ENCODE results near the gene UMAD1. TPM values are rescaled to one million over a fixed set of nuclear protein-coding genes. Genes with fewer than 3 reads are reported as not detected.

UMAD1 gene
- total and polyA plus RNA-seq, 2 of the 13 experiments (the other 11 are each of a cell fraction or from before 2014, with no cell fraction given), result 16.8 to 17.6 TPM

GRCh38 chr7:7640221-7641128 is at the start of gene UMAD1 (continued):
- TF ChIP-seq SKIL (CRISPR knock-in tag; IDR thresholded peaks at IDR 0.05; ENCODE audit: borderline replicate concordance) (no peak), RBAK (CRISPR knock-in tag; IDR thresholded peaks at IDR 0.05) (no peak), ZNF558 (CRISPR knock-in tag; IDR thresholded peaks at IDR 0.05; ENCODE audit: borderline replicate concordance) (peak; percentile 47; the same call in 1 of the 2 replicates), NR0B2 (CRISPR knock-in tag; IDR thresholded peaks at IDR 0.05) (0 out of 2 replicates have a peak, but pooled peaks have one; percentile 34), SNAPC5 (CRISPR knock-in tag; IDR thresholded peaks at IDR 0.05; ENCODE audit: borderline replicate concordance) (peak; percentile 33; the same call in 1 of the 2 replicates), ZNF589 (CRISPR knock-in tag; conservative IDR thresholded peaks at IDR 0.05) (0 out of 2 replicates have a peak, but pooled peaks have one; percentile 67), NFATC3 (CRISPR knock-in tag; IDR thresholded peaks at IDR 0.05) (no peak), ZNF724P (CRISPR knock-in tag; IDR thresholded peaks at IDR 0.05; ENCODE audit: borderline replicate concordance) (0 out of 2 replicates have a peak, but pooled peaks have one; percentile 77), FOXK2 (IDR thresholded peaks at IDR 0.05) (peak; percentile 89), PCBP1 (IDR thresholded peaks at IDR 0.05; ENCODE audit: borderline replicate concordance, low read depth, low read length) (0 out of 2 replicates have a peak, but pooled peaks have one; percentile 71), MED13 (CRISPR knock-in tag; IDR thresholded peaks at IDR 0.05) (peak; percentile 63; the same call in 1 of the 2 replicates), PHF21A (CRISPR knock-in tag; IDR thresholded peaks at IDR 0.05) (peak; percentile 78), MXD1 (CRISPR knock-in tag; IDR thresholded peaks at IDR 0.05) (peak; percentile 59; the same call in 1 of the 2 replicates), PAXIP1 (CRISPR knock-in tag; conservative IDR thresholded peaks at IDR 0.05) (no peak), ZNF224 (CRISPR knock-in tag; IDR thresholded peaks at IDR 0.05) (0 out of 2 replicates have a peak, but pooled peaks have one; percentile 62), KDM5A (IDR thresholded peaks at IDR 0.05; ENCODE audit: borderline replicate concordance, low read length) (peak; percentile 78; the same call in 1 of the 2 replicates)
